NCI-H187 treated with DMSO at 0.1 percent for 48 hours (cell line): ENCODE results near the gene SLC22A17.

Source experiments
- DNase-seq: peaks from one replicate; lab custom pipeline; 2025; lab: John Stamatoyannopoulos, UW

The SLC22A17 gene

DNA sequence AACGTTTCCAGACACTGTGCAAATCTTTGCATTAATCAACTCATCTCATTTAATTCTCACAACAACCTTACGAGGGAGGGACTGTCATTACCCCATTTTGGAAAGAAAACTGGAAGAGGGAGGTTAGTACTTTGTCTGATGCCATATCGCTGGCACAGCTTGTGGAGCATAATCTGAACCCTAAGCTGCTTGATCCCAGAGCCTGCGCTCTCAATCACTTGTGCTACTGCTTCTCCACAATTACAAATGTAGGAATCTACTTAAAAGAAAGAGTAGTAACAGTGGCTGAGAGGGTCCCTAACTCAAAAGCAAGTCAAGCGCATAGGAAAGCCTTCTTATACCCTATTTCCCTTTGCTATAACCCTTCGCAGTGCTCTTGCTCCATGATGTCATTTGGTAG is 9.1 kb upstream of the SLC22A17 start:
- DNase-seq, result no peak

DNA sequence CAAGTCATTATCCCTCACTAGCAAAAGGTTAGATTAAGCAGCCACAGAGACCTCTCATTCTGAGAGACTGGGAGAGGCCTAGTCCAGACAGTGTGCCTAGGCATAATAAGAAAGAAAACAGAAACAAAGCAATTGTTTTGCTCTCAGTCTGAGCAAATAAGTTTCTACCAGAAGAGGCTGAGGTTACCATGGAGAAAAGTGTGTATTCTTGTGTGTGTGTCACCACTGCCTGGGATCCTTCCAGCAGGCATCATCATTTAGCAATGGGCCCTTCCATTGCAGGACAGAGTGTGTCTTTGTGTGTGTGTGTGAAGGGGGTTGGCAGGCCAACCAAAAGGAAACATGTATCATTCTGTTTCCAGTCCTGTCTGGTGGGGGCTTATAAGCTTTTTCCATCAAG is 8.6 kb upstream of the SLC22A17 start:
- DNase-seq, result no peak

DNA sequence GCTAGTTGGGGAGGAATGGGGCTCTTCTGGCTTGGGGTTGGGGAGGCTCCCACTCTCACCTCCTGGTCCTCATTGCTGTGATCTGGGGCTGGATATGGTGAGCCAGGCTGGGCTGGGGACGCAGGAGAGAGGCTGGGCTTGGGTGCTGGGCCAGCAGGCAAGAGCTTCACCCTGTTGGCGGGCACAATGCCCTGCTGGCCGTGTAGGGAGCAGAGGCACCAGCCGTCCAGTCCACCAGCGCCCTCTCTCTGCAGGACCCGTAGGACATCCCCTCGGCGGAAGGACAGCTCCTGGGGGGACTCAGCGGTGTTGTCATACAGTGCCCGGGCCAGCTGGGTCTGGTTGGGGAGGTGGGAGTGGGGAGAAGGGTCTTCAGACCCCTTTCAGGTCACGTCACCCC is 7.8 kb upstream of the SLC22A17 start:
- DNase-seq, result no peak

DNA sequence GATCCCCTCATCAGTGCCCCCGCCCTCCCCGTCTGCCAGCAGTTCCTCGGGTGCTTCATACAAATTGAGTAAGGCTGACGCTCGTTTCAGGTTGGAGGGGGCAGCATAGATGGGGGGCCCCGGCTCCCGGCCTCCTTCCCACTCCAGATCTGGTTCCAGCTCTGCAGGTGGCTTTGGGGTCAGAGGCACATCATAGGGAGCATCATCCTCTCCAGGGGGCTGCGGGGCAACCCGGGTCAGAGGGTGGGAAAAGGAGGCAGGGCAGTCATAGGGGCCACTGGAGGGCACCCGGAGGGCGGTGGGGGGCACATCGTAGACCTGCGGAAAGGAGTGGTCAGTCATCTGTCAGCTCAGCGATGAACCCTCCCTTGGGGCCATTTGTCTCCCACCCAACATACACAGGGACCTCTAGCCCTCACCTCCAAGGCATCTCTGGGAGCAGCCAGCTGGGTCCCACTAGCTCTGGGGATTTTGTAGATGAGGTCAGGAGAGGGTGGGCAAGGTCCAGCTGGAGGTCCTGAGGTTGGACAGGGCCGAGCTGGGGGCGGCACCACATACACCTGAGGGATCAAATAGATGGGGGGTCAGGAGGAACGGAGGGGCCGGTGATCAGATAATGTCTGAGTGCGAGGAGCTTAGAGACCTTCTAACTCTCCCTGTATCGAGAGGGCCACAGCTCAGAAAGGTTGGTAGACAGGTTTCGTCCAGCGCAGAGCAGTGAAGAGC is 7.2 kb upstream of the SLC22A17 start:
- no peak for DNase-seq

DNA sequence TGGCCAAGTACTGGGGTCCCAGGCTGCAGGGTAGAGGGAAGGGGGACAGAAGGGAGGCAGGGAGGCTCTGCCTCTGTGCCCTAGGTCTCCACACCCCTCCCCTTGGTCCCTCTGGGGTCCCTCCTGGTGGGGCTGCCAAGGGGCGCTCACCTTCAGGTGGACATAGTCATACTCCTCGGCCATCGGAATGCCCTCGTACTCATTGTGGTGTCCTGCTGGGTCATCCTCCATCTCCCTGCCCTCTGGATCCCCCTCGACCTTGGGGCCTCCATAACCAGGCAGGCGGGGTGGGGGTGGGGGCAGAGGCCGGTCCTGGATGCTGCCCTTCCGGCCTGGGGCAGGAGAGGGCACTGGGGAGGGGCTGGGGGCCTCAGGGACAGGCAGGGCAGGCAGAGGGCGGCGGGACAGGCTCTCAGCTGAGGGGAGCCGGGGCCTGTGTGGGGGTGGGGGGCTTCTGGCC is 6.5 kb upstream of the SLC22A17 start:
- DNase-seq, result no peak

DNA sequence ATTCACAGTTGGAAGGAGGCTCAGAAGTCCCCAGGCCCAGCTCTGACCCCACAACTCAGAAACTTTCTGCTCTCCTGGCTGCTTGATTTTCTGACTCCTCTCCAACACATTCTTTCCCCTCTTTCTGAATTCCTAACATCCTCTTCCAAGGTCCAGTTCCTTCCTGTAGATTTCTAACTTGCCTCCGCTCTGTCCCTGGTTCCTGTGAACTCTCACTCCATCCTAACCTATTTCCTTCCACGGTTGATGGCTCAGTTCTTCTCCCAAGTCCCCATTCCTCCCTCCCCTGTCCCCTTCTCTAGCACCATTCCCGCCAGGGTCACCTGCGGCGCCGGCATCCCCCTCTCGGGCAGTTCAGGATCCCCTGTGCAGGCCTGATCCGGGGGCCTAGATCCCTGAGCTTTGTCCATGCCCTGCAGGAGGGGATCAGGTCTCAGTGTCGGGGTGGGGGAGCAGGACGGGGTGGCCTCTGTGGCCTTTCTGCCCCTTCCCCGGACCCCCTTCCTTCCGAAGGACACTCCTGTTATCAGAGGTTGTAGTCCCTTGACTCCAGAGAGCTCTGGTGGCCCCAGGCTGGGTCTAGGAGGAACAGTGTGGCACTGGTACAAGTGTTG is 6.0 kb upstream of the SLC22A17 start:
- no peak for DNase-seq

DNA sequence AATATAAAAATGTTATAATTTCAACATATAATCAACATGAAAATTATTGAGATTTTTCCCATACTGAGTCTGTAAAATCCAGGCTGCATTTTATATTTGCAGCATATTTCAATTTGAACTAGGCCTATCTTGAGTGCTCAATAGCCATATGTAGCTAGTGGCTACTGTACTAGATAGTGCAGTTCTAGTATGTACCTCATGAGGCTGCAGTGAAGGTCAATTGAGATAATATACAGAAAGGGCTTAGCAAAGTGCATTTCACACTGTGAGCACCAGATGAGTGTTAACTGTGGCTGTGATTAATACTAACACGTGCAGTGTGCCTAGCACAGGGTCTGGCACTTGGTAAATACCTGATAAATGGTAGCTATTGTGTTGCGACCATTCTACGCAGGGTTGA is 5.4 kb upstream of the SLC22A17 start:
- DNase-seq, result no peak

DNA sequence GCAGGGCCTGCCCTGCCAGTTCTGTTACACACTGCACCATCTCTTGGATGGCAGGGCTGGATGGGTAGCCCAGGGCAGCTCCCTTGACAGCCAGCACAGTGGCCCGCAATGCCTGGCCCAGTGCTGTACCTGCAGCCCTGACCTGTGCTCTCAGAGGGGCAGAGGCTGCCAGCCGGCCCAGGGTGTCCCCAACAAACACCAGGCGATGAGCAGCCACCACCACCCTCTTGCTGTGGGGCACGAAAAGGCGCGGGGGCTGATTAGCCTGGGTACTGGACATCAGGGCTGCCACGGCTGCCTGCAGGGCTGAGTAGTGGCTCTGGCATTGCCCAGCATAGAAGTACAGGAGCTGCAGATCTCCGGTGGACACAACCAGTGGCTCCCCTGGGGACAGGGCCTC is 4.6 kb upstream of the SLC22A17 start:
- DNase-seq, result no peak

DNA sequence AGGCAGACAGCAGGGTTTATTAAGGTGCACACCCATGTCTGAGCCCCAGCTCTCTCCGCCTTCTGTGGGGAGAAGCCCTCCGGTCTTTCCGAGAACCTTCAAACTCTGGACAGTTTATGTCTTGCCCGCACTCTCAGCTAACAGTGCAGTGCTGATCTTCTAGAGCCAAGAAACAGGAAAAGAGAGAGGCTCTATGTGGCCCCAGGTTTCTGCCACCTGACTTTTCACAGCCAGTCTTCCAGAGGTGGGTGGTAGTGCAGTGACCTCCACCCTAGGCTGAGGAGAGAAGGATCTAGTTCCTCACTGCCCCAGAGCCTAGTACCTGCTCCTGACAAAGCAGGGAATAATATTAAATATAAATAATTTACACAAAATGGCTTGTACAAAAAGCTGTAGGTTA is 4.0 kb upstream of the SLC22A17 start:
- DNase-seq, result no peak

DNA sequence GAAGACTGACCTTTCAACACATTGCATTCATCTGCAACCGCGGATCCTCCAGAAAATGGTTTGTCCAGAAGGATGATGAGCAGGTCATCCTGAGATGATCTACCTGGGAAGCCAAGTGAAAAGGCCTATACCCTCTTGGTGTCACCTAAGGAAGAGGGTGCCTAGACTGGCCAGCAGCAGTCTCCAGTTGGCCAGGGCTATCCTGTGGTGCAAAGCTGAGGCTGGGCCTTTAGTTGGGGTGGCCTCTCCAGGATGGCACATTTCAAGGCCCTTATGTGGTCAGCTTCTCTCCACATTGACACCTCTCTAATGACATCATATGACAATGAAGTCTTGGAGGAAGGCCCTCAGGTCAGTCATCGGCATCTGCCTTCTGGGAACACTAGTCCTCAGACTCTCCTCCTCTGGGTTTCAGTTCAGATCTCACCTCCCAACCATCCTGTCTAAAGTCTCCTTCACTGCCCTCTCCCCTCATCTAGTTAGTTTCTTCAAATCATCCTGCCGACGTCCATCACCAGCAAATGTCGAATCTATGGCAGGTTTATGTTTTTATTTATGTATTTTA is 3.3 kb upstream of the SLC22A17 start:
- no peak for DNase-seq

DNA sequence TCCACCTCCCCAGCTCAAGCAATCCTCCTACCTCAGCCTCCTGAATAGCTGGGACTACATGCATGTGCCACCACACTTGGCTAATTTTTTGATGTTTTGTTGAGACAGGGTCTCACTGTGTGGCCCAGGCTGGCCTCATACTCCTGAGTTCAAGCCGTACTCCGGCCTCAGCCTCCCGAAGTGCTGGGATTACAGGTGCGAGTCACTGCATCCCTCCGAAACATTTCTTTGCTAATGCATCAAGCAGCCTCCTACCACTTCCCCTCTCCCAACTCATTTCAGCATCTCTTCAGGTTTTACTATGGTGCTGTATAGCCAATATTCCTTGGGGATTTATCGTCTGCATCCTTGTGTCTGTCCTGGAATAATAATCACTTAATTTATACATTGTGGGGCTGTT is 2.3 kb upstream of the SLC22A17 start:
- no peak for DNase-seq

DNA sequence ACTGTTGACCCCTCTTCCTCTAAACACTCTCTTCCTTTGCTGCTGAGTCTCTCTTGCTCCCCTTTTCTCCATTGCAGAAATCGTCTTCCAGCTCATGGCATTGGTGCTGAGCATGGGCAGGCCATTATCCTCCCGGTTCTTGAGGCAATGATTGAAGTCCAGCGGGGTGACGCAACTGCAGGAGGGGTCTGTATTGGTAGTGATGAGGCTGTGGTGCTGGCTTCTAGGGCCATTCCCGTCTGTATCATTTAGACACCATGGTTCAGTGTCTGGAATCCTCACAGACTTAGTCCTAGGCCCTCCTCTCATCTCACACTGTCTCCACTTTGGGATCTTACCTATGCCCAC is 720 bp upstream of the SLC22A17 start:
- DNase-seq, result no peak

DNA sequence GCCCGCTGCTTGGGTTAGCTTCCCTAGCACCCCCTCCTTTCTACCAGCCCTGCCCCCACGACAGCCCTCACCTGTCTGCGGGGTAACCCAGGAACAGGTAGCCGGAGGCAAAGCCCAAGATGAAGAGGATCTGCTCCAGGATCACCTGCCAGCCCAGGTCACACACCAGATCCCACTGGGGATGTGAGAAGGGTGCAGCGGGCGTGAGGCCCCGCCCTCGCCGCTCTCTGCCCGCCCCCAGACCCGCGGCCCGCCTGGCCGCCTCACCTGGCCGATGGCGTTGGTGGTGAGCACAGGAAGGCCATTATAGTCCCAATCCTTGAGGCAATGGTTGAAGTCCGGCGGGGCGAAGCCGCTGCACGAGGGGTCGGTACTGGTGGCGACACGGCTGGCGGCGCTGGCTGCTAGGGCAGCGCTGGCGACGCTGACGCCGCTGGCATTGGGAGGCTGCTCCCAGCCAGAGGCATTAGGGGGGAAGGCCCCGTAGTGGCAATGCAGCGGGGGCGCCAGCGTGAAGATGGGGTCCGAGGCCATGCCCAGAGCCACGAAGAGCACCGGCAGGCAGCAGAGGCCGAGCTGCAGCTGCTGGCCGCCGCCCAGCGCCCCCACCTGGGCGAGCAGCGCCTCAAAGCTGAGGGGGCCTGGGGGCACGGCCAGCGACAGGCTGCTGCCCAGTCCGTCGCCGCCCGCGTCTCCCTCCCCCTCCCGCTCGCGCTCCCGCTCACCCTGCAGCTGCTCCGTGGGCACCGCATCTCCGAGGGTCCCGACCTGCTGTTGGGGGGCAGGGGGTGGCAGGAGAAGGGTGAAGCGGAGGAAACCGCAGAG is 794 bp downstream of the SLC22A17 start:
- DNase-seq, result no peak

DNA sequence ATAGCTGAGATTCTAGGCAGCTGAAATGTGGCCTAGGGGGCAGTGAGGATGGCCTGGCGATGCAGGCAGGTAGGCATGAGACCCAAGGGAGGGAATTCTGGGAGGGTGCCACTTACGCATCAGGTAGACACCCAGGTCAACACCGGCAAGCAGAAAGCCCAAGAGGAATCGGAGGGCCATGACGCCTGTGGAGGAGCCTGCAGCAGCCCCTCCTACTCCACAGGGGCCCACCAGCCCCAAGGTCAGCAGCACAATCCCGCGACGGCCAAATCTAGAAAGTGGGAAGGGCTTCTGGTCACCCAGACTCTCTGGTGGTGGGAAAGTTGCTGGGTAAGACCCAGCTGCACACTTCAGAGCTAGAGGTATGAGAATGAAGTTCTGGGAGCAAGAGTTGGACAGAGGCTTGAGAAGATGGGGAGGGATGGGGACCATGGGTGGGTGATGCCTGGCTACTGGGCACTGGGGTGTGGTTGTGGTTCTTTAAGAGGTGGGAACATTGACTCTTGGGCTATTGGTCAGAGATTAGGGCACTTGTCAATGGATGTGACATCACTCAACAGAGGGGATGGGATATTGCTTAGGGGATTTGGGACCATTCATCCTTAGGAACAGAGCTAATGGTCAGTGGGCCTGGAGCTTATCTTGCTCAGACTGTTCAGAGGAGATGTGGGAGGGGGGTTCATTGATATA is 3.4 kb downstream of the SLC22A17 start:
- DNase-seq, result no peak

DNA sequence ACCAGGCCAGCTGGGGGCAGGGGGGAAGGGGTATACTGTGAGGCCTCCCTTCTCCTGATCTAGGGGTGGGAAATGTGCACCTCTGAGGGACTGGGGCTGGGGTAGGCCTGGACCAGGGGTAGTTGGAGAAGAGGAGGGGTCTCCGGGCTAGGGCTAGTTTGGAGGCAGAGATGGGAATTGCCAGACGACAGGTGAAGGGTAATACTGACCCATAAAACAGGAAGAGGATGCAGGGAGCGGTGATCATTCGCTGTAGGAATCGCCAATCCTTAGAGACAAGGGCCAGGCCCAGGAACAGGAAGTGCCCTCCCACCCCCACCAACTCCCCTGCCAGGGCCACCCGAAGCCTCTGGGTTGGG is 4.4 kb downstream of the SLC22A17 start:
- no peak for DNase-seq

DNA sequence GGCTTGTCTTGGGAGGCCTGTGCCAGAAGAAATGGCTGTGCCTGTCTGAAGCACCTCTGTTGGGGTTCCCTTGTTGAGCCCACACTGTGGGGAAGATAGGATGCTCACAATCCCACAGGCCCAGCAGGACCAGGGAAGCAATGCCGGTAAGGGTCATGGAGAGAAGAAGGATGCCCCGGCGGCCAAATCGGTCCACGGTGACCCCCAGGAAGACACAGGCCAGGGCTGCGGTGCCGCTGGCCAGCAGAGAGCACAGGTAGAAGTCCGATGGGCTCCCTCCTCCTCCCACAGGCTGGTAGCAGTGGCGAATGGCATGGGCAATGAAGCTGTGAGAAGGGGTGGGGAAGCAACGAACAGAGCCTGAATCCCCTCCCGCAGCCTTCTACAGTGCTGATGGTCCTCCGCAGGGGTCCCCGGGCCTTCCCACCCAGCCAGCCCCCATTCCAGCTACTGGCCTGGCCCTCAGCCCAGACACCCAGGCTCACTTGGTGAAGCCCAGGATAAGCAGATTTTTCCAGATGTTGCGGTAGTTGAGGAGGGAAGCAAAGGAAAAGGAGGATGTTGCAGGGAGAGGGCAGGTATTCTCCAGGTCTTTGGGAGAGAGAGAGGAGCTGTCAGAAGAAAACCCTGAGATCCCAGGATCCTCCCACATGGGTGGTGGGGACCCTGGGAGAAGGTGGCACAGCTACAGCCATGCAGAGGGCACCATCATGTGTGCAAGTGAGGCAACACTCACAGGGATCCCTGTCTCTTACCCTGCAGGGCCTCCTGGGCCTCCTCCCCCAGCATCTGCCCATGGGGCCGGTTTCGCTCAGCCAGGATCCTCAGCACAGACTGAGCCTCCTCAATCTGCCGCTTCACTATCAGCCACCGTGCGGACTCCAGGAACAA is 5.0 kb downstream of the SLC22A17 start:
- no peak for DNase-seq

DNA sequence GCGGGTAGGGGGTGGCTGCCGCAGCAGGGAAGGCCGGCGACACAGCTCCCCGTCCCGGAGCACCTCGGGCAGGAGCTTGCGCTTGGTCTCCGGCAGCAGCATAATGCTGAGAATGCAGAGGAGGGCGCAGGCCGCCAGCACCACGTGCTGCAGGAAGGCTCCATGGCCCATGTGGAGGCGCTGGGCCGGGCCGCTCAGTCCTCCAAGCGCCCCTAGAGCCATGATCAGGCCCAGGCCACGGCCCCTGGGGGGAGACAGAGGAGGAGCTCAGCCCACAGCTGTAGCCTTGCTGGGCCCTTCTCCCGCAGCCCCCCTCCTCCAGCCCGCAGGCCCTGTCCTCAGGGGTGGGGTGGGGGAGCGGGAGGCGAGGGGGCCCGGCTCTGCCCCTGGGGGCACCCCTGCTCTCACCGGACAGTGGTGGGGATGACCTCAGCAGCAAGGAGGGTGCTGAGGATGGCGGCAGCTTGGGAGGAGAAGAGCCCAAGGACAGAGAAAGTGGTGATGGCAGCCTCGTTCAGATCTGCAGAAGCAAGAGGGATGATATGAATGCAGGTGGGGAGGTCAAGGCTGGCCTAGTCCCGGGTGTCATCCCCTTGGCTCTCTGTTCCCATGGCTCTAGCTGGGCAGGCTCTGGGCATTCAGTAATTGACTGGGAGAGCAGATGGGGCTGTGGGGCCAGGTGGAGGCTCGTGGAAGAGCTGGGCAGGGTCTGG is 5.8 kb downstream of the SLC22A17 start:
- no peak for DNase-seq

DNA sequence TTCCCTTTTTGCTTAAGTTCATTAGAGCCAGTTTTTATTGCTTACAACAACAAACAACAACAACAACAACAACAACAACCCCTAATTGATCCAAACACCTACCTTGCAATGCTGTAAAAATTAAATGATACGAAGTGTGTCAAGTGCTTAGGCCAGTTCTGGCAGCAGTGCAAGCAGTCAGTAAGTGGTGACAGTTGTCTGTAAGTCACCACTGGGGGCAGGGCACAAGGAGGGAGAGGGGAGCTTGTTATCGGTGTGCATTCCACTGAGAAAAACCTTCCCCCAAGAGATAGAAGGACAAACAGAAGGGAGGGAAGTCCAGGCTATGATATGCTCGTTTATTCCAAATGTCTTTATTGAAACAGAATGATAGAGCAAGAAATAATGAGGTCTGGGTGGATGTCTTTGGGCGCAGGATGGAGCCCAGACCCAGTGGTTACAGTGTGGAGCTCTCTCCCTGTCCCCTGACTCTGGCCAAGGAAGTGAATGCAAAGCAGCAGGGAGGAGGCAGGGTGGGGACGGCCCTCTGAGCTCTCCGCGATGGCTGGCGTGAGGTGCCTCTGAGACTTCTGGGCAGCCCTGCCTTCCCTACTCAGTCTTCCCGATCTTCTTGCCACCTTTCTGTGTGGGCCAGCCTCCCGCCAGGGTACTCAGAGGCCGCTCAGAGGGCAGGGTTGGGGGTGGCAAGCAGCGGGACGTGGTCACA is 6.5 kb downstream of the SLC22A17 start:
- no peak for DNase-seq

DNA sequence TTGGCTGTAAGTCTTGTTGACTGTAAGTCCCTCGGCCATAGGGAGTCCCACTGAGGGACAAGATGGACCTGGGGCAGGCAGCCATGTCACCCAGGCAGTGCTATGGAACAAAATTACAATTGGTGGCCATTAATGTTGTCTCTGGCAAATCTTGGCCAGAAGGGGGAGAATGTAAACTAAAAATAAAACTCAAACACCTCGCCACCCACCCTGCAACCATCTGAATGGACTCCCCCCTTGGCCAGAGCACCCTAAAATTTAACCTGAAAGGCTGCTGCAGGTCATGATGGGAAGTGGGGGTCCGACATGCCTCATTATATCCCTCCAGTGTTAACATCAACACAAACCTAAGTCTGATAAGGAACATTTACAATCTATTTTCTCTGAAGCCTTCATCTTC is 8.2 kb downstream of the SLC22A17 start:
- no peak for DNase-seq
